ENCODE measurements around the gene ASPSCR1.
A peak's percentile ranks its signal among the peaks of the same experiment; 100 is the strongest.

The ASPSCR1 gene, protein sequence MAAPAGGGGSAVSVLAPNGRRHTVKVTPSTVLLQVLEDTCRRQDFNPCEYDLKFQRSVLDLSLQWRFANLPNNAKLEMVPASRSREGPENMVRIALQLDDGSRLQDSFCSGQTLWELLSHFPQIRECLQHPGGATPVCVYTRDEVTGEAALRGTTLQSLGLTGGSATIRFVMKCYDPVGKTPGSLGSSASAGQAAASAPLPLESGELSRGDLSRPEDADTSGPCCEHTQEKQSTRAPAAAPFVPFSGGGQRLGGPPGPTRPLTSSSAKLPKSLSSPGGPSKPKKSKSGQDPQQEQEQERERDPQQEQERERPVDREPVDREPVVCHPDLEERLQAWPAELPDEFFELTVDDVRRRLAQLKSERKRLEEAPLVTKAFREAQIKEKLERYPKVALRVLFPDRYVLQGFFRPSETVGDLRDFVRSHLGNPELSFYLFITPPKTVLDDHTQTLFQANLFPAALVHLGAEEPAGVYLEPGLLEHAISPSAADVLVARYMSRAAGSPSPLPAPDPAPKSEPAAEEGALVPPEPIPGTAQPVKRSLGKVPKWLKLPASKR

DNA sequence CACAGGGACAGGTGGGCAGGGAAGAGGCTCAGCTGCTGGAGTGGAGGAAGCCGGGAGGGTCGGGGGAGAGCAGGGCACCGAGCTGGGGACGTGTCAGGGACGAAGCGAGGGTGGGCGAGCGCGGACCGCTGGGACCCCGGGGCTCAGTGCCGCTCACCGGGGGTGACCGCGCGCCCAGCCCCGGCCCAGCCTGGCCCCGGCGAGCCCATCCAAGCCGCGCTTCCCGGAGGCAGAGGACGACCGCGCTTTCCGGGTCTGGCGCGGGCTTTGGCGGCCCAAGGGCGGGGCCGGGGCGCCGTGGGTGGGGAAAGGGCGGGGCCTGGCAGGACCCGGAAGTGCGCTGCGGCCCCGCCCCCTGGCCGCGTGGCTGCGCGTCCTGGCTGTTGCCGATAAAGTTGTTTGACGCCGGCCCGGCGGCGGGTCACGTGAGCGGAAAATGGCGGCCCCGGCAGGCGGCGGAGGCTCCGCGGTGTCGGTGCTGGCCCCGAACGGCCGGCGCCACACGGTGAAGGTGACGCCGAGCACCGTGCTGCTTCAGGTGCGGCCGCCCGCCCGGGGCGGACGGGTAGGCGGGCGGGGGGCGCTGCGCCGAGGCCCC lies at the start of gene ASPSCR1:
Gene ASPSCR1 (plus strand): TSS at position 419 of the 598 bp plus-strand sequence. CDS start 18 bp downstream, at position 437.
- DNase-seq, result peak; percentile 96

DNA sequence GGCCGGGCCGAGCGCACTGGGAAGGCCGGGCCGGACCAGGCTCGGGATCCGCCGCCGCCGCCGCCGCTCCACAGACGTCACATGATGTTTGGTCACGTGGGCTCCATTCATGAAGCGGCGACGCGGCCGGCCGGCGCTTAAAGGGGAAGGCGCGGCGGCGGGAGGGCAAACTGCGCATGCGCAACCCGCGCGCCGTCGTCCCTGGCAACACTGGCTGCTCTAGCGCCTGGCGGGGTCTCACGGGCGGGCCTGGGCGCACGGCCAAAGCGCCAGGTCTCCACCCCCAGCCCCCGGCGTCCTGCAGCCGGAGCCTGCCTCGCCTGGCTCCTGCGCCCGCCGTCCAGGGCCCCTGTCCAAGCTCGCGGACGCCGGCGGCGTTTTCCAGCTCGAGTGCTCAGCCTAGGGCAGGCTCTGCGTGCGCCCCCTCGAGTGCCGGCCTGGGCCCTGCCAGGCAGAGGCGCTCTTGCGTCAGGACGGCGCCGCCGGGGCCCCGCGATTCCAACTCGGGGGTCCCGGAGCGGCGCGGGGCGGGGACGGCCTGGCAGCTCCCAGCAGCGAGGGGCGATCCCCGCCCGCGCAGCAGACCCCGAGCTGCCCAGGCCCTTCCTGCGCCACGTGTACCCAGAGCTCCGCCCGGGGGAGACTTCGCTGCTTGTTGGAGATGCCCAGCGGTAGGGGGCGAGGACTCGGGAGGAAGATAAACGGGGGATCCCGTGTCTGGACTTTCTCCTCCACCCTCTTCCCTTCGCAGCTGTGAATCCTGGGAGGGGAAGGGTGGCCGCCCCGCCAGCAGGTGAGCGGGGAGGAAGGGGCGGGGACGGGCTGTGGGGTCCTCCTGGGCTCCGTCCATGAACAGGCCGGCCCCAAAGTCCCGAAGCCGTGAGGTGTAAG lies 49.5 kb upstream of the ASPSCR1 start, which contains the start of gene MAFG:
Gene MAFG (minus strand): TSS at position 83 of the 891 bp plus-strand sequence. CDS start 4,550 bp downstream, outside the sequence.
- DNase-seq, result peak; percentile 98

DNA sequence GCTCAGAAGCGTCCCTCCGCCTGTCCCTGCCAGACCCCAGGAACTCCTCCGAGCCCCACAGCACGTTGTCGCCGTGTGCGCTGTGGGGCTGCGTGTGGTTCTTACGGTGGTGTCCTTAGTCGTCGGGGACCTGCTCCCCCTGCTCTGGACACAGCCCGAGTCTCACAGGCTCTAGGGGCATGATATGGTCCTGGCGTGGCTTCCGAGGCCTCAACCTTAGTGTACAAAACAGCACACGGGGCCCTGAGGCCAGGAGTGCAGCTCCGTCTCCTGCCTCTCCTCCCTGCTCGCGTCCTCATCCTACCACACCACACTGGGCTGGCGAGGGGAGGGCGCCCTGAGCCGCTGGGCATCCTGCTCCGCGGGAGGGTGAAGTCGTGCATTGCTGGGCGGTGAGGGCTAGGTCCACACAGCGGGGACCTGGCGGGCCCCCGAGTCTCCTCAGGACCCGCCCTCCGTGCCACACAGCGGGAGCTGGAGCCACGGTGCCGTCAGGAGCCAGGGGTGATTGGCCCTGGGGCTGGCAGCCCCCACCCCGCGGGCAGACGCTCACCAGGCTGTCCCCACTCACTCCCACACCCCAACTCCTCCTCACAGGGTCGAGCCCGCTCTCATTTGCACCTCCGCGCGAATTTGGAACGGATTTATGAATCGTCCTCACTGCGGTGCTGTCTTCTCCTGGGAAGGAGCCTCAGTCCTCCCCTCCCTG lies 48.7 kb upstream of the ASPSCR1 start:
- no peak for DNase-seq

DNA sequence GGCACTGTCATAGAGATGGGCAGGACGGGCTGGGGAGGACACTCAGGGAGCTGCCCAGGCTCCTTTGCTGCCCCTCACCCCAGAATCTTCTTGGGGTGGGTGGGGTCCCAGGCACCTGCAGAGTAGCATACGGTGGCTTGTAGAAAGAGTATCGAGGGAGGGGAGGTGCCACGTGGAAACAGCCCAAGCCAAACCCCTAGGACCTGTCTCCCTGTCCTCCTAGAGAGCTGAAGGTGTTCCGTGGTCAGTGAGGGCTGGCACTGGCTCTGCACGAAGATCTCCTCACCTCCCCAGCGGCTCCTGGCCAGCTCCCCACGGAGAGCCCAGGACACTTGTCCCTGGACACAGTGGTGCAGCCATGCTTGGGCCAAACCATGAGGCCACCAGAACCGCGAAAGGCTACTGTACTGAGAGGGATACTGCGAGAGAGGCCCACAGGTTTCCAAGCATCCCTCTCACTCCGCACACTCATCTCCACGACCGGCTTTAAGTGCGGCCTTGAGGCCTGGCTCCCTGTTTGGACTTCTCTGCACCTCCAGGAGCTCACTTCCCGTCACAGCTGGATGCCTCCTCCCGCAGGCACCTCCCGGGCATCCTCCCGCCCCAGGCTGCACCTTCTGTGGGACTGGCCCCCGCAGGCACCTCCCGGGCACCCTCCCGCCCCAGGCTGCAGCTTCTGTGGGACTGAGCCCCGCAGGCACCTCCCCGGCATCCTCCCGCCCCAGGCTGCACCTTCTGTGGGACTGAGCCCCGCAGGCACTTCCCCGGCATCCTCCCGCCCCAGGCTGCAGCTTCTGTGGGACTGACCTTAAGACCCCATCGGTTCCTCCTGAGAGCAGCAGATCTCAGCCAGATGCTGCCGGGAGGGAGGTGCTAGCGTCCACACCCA lies 47.9 kb upstream of the ASPSCR1 start:
- DNase-seq, result no peak

DNA sequence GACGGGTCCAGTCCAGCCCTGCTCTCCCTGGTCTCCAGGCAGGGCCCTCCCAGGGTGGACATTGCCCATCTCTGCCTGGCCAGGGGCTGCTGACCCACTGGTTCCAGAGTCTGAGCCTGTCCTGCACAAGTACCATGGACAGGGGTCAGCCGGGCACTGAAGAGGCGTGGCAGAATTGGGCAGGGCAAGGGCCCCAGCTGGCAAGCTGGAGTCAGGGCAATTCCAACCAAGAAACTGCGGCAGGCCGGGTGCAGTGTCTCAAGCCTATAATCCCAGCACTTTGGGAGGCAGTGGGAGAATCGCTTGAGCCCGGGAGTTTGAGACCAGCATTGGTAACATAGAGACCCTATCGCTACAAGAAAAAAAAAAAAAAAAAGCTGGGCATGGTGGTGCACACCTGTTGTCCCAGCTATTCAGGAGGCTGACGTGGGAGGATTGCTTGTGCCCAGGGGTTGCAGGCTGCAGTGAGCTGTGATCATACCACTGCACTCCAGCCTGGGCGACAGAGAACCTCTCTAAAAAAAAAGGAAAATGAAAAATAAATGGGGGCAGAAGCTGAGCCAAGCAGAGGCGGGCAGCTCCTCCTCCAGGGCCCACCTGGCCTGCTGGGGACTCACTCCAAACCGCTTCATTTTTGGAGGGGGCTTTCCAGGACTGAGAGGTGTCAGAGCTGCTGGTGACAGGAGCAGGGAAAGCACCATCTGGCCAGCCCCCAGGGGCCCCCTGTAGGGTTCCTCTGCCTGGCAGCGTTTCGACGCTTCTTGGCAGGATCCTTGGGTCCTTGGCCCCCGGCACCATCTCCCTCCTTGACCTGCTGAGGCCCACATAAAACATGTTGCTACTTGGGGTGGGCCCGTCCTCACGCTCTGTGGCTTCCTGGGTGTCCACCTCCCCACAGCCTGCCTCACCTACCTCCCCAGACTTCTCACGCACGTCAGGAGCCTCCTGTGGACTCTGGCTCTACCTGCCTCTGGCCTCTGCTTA lies 47.0 kb upstream of the ASPSCR1 start:
- no peak for DNase-seq

DNA sequence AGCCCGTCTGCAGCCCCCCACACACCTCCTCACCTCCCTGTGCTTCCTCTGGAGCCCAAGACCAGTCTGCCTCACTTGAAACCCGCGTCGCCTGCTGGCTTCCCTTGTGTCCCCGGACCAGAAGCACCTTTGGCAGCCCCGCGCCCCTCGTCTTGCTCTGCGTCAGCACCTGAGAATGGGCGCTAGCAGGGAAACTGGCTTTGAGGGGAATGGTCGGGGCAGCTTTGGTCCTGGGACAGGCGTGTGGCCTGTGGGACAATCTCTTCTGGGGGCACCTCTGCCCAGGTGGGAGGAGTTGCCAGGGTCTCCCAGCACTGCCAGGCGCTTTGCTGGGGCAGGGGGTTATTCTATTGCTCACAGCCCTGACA lies 46.3 kb upstream of the ASPSCR1 start:
- no peak for DNase-seq

DNA sequence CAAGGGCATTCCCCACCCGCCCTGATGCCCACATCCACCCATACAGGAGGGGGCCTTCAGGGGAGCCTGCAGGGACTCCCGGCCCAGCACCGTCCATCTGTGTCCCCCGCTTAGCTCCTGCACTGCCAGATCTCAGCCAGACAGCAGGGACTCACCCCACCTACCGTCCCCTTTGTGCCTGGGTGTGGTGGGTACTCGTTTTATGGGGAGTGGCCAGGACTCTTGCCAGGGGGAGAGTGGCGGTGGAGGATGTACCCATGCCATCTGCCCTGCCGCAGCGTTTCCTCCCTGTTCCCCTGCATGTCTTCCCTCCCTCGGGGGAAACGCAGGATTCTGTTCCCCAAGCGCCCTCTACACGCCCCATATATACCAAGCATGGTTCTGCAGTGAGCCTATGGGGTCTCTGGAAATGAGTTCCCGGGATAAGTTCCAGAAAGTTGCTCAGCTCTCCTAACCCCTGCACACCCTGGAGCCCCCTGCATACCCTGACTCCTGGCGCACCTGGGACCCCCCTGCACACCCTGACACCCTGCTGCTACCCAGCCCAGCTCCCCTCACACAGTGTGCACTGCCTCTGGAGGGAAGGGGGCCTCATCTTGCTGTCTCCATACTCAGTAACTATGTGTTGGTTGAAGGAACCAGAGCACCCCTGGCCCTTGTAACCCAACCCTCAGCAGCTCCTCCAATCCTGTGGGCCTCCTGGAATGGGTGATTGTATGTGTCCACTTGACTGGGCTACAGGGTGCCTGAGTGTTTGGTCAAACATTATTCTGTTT lies 45.7 kb upstream of the ASPSCR1 start:
- DNase-seq, result no peak

DNA sequence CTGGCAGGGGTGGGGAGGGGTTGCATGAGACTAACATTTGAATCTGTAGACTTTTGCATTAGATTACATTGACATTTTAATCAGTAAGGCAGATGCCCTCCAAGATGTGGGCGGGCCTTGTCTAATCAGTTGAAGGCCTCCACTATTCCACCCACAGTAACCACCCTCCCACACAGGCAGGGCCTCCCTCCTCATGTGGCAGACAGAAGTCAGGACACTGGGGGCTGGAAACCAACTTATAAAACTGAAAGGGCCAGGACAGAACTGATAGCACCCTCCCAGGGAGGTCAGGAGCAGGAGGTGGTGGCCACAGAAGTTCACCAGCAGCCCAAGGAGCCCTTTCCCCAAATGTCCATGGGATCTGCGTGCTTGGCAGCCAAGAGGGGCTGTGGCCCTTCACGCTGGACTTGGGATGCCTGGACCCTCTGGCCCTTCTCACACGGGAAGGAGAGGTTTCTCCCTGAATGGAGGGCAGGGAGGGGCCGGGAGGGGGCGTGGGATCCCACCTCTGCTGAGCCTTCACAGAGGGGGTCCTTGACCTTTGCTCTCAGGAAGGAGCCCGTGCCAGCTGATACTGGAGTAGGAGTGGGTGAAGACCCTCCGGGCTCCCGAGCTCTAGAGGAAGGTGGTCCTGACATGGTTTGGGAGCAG lies 45.0 kb upstream of the ASPSCR1 start:
- no peak for DNase-seq

DNA sequence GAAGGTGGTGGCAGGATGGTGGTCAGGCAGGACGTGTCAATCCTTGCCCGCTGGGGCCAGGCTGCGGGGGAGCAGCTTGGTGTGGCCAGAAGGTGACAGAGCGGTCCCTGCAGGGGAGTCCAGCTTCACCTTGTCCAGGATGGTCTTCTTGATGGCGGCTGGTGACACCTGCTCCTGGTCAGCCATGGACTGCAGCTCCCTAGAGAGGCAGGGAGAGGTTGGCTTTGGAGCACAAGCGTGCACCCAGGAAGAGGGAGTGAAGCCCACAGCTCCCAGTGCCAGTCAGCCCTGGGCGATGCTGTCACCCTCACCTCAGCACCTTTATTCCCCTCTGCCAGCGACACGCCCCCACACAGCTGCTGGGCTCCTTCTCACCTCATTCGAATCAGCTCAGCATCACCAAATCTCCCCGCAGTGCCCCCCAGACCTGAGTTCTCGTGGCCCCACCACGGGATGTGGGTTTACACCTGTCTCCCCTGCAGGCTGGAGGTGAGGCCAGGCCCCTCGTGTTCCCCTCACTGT lies 44.2 kb upstream of the ASPSCR1 start:
- DNase-seq, result no peak

DNA sequence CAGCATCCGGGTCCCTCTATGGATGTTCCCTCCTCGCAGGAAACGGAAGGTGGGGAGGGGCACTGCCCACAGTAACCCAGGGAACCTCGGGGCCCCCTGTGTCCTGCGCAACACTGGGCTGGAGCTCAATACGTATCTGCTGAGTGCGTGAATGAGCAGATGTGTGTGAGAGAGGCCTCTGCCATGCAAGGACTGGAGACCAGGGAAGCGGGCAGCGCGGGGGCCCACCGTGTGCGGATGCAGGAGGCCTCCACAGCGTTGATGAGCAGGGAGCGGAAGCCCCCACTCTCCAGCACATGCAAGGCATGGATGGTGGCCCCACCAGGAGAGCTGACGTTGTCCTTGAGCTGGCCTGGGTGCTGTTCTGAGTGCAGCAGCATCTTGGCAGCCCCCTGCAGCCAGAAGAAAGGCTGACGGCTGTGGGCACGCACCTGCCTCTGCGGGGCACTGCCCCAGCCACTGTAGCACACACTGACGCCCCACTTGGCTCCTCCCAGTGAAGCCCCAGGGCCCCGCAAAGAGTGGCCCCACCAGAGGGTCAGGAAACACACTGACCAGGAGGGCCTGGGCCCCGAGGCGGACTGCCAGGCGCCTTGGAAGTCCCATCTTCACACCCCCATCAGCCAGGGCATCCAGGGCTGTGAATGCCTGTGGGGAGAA lies 43.2 kb upstream of the ASPSCR1 start:
- no peak for DNase-seq

DNA sequence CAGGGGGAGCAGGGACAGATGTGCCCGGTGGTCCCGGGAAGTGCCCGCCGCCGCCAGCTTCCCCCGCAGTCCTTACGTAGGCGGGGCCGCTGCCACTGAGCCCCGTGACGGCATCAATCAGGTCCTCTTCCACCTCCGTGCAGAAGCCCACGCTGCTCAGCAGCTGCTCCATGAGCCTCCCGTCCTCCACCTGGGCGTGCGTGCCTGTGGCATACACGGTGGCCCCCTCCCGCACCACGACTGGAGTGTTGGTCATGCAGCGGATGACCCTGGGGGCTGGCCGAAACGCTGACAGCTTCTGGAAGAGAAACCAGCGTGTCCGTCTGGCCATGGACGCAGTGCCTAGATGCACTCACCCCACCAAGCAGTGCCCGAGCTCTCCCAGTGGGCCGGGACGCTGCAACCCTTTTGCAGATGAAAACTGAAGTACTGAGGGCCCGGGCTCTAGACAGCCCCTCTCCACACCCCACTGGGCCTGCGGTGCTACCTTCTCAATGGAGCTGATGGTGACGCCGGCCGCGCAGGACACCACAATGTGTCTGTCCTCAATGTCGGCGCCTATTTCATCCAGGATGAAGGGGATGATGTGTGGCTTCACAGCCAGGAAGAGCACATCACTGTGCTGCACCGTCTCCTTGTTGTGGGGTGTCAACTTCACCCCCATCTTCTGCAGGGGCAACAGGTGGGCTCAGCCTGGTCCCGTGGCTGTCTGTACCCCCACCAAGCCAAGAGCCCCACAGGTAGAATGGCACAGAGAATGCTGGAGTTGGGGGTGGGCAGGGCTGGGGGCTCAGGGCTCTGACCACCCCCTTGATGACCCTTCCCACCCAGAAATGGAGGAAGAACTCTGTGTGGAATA lies 42.4 kb upstream of the ASPSCR1 start:
- no peak for DNase-seq

DNA sequence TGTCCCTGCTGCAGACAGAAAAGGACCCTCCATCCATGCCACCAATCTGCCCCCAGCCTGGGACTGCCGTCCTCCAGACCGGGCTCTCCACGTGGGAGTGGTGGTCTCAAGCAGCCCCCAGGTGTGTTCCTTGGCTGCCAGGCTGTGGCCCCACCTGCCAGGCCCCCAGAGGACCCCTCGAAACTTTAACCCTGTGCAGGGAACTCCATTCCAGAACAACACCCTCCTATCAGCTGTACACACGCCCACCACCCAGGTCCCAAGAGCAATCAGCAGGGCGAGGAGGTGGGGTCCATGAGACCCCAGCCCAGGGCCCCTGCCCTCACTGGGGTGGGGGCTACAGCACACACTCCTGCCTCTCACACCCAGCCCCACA lies 41.7 kb upstream of the ASPSCR1 start:
- no peak for DNase-seq

DNA sequence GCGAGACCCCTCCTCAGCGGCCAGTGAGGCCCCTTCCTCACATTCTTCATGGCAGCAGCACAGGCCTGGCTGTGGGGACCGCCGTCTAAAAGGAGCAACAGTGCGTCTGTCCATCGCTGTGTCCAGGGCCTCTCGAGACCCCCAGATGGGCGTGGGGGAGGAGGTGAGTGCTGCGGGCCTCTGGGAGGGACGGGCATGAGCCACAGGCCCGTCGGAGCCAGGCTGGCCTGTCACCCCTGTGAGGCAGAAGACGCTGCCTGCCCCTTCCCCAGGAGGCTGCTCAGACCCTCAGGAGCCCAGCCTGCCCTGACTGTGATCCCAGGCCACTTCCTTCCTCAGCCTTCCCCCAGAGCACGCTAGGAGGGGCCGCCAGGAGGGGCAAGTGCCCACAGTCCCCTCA lies 38.2 kb upstream of the ASPSCR1 start:
- no peak for DNase-seq

DNA sequence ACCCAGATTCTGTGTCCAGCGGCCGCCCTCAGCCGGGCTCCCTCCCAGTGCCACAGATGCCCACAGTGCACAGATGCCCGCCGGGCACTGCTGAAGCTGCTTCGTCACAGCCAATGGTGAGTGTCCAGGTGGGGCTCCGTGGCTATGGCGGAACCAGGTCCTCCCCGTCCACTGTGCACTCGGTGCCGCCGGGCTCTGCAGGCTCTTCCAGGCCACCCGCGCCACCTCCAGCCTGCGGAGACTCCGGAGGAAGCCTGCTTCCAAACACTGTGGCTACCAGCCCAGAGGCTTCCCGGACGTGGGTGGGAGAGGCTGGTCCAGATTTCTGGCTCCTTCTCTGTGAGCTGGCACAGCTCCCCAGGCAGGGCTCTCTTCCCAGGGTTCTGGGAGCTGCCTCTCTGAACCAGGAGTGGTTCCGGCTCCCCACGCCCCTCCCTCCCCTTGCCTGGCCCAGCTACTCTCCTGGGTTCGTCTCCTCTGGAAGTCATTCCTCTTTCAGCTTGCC lies 37.5 kb upstream of the ASPSCR1 start:
- DNase-seq, result no peak

DNA sequence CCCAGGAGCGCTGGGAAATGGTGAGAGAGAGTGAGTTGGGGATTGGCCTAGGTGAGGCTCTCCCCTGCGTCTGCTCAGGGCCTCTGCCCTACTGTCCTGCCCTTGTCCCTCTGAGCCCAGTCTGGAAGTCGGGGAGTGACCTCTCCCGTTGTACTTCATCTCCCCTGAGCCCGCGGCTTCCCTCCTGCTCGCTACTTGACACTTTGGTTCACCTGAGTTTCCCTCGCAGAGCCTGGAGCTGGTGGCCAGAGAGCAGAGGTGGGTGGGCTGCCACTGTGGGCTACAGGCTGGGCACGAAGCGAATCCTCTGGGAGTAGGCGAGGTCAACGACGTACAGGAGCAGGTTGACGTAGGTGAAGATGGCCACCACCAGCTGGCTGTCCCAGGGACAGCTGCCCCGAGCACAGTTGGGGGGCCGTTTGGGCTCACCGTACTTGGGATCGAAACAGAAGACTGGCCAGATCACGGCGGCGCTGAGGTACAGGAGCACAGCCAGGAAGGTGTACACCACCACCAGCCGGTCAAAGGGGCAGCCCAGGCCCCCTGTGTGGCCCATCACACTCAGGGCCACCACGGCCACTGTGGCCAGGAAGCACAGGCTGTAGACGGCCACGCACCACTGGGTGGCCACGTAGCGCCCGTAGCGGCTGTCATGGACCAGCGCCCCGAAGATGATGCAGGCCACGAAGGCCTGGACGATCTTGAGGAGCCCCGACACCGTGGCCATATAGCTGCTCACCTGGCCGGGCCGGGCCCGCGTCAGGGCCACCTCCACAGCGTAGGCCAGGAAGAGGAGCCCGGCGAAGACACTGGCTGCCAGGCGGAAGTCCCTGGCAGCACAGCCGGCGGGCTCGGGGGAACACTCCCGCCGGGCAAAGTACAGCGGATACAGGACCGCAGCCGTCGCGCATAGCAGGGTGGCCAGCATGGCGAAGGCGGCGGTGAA lies 36.6 kb upstream of the ASPSCR1 start:
- no peak for DNase-seq

Data from NCI-H345 (cell line).